ENCODE results near the gene PDLIM1. TPM values are rescaled to one million over a fixed set of nuclear protein-coding genes. Genes with fewer than 3 reads are reported as not detected.

The PDLIM1 gene
- 41.1 TPM for total RNA-seq

GRCh38 chr10:95290461-95291364 lies at the start of gene PDLIM1:
Gene PDLIM1 (minus strand): TSS chr10:95291003. CDS start chr10:95290915, 88 bp downstream.
- peak; percentile 66 for DNase-seq

GRCh38 chr10:95339863-95340262 lies 49.1 kb upstream of the PDLIM1 start:
- no peak for DNase-seq

- no peak for DNase-seq
Observed at GRCh38 chr10:95337423-95338160, 46.8 kb upstream of the PDLIM1 start.

- DNase-seq, result no peak
Observed at GRCh38 chr10:95336702-95337101, 45.9 kb upstream of the PDLIM1 start.

GRCh38 chr10:95335933-95336699 lies 45.3 kb upstream of the PDLIM1 start:
- no peak for DNase-seq

GRCh38 chr10:95334805-95335144 lies 44.0 kb upstream of the PDLIM1 start:
- no peak for DNase-seq

- DNase-seq, result no peak
Observed at GRCh38 chr10:95333997-95334804, 43.4 kb upstream of the PDLIM1 start.

GRCh38 chr10:95332666-95333249 lies 42.0 kb upstream of the PDLIM1 start:
- DNase-seq, result no peak

- no peak for DNase-seq
Observed at GRCh38 chr10:95331596-95332130, 40.9 kb upstream of the PDLIM1 start.

- no peak for DNase-seq
Observed at GRCh38 chr10:95330966-95331453, 40.2 kb upstream of the PDLIM1 start.

- no peak for DNase-seq
Observed at GRCh38 chr10:95329296-95329695, 38.5 kb upstream of the PDLIM1 start.

- DNase-seq, result no peak
Observed at GRCh38 chr10:95328013-95328412, 37.2 kb upstream of the PDLIM1 start.

- DNase-seq, result peak; percentile 84
Observed at GRCh38 chr10:95327367-95327766, 36.6 kb upstream of the PDLIM1 start.

GRCh38 chr10:95326396-95326795 lies 35.6 kb upstream of the PDLIM1 start:
- no peak for DNase-seq

GRCh38 chr10:95325863-95326262 lies 35.1 kb upstream of the PDLIM1 start:
- no peak for DNase-seq

GRCh38 chr10:95324436-95325268 lies 33.8 kb upstream of the PDLIM1 start:
- DNase-seq, result no peak

- DNase-seq, result no peak
Observed at GRCh38 chr10:95321554-95322301, 30.9 kb upstream of the PDLIM1 start.

GRCh38 chr10:95319239-95319638 lies 28.4 kb upstream of the PDLIM1 start:
- peak; percentile 16 for DNase-seq

- no peak for DNase-seq
Observed at GRCh38 chr10:95315509-95315908, 24.7 kb upstream of the PDLIM1 start.

Measured in tongue (tissue), 2 donors.